LNCAP (cell line): ENCODE data around the gene PRTG.

ENCODE experiments used
- TF ChIP-seq, protein P1 (sequence below): fragments of 450-650 bp; IDR thresholded peaks from 2 replicates; pipeline ENCODE4 v1.5.1; 2017; ENCODE audit warnings: mild to moderate bottlenecking

The PRTG gene

DNA sequence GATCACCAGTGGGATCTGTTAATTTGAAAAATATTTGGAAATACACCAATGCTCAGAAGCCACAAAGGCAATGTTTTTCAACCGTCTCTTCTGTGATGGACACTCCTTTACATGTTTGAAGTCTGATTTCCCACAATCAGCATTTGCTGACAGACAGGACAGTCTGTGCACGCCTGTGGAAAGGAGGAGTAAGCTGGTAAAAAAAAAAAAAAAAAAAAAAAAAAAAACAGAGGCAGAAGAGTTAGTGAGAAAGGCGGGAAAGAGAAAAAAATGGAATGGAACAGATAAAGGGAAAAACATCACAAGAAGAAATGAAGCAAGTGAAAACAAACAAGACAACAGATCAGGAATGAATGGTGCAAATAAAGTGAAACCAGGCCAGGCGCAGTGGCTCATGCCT, 35.0 kb downstream of the PRTG start:
- TF ChIP-seq, protein P1, sequence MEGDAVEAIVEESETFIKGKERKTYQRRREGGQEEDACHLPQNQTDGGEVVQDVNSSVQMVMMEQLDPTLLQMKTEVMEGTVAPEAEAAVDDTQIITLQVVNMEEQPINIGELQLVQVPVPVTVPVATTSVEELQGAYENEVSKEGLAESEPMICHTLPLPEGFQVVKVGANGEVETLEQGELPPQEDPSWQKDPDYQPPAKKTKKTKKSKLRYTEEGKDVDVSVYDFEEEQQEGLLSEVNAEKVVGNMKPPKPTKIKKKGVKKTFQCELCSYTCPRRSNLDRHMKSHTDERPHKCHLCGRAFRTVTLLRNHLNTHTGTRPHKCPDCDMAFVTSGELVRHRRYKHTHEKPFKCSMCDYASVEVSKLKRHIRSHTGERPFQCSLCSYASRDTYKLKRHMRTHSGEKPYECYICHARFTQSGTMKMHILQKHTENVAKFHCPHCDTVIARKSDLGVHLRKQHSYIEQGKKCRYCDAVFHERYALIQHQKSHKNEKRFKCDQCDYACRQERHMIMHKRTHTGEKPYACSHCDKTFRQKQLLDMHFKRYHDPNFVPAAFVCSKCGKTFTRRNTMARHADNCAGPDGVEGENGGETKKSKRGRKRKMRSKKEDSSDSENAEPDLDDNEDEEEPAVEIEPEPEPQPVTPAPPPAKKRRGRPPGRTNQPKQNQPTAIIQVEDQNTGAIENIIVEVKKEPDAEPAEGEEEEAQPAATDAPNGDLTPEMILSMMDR: no peak

DNA sequence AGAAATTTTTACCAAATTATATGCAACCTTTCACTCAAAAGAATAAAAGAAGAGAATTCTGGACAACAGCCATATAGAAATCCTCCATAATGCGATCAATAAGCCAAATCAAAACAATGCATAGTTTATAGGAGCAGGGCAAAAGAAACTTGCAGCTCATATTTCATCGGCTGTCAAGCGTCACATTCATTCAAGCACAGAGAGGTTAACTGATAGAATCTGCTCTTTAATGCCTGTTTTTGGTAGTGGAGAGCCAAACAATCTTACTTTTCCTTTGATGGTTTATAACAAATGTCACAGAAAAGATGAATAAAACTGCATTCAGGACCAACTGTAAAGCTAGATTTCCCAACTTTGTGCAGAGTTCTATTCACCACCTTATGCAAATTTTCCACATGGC, 35.4 kb downstream of the PRTG start:
- TF ChIP-seq, protein P1: no peak

DNA sequence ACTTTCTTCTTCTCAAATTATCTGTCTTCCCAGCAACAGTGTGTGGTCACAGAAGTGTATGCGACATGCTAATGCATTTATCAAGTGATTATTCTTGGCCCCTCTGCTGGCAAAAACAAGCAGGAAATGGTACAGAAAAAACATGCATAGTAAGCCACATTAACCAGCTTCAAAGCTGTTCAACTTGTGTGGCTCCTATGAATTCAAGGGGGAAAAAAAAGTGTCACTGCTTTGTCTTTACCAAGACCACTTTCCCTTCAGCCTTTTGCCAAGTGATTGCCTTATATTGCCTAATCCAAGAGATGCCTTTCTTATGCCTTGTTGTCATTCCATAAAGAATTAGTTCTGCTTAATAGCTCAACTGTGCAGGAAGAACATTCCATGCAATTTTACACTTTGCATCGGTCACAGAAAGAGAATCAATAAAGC, 39.1 kb downstream of the PRTG start:
- TF ChIP-seq, protein P1: no peak

DNA sequence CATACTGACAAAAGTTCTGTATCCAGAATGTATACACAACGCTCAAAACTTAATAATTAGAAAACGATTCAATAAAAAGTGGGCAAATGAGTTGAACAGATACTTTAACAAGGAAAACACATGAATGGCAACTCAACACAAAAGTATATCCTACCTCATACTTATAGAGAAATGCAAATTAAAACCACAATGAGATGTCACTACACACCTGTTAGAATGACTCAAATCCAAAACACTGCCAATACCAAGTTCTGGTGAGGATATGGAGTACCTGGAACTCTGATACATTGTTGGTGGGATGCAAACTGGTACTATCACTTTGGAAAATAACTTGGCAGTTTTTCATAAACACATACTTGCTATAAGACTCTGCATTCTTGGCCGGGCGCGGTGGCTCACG, 42.1 kb downstream of the PRTG start:
- TF ChIP-seq, protein P1: no peak

DNA sequence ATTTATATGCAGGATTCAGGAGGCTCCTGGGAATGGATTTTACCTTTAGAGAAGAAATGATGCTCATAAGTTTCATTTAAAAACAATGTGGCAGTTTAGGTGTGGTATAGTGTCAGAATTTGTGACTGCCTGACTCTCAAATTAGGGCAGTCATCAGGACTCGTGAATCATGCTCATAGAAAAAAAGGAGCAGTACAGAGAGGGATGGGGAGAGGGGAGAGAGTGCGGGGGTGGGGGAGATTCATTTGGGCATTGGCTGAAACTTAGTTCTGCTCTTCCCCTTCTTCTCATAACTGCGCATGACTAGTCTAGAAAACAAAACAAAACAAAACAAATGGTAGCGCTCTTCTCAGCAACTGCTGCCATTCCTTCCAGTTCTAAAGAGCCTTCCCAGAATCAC, 44.3 kb downstream of the PRTG start:
- TF ChIP-seq, protein P1: no peak

DNA sequence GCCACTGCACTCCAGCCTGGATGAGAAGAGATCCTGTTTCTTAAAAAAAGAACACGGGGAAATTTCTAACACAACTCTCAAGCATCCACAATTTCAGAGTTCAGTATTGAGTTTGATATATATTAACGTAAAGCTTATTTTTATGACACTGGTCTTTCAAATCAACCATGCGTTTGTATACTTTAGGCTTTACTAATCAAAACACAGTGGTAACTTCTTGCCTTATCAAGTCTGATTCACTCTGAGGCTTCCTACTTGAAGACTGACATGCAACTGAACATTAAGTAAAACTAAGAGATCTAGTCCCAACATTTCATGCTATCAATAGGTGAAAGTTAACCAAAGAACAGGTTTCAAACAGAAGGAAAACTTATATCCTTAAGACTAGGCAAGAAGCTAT, 46.7 kb downstream of the PRTG start:
- TF ChIP-seq, protein P1: no peak

DNA sequence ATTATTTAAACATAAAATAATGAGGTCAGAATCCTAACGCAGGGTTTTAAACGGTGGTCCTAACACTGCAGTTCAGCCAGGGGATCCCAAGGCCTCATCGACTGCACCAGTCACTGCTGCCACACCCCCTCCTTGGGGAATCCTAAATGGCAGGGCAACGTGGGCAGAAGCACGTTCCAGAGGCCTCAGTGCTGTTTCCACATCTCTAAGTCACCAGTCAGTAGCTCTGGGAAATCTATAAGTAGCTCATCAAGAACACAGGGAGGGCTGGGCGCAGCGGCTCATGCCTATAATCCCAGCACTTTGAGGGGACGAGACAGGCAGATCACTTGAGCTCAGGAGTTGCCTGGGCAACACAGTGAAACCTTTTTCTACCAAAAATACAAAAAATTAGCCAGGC, 47.5 kb downstream of the PRTG start:
- TF ChIP-seq, protein P1: no peak

DNA sequence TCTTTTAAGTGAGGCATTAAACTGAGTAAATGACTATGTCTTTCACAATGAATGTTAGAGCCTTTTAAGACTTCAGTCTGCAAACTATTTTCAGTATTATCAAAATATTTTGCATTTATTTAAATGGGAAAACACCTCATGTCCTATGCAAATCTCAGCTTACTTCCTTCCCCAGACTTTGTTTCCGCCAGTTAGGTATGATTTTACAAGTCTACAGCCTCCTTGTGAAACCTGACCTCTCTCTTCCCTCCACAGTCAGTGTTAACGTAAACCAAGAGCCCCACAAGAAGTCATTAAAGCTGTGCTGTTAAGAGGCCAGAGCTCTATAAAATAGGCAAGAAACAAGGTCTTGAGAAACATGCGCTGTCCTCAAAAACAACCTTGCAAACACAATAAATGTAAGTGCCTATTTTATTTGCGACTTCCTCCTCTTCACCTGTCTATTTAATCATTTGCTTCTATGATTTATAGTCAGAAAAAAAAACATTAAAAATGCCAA, 48.3 kb downstream of the PRTG start:
- TF ChIP-seq, protein P1: no peak
